ENCODE measurements around the gene CKS1B. TPM values are rescaled to one million over a fixed set of nuclear protein-coding genes. Genes with fewer than 3 reads are reported as not detected.

CKS1B gene
- total and polyA plus RNA-seq, 4 donors: 32.4 to 57.9 (median 44.4) TPM

GRCh38 chr1:154982341-154982740, 7.9 kb downstream of the CKS1B start:
- WGBS: 74% methylated on average over 6 of the region's 6 CpGs
- H3K36me3 ChIP-seq (ENCODE audit: control insufficient read depth in 4 of 4, insufficient read depth in 3 of 4, low read depth in 1 of 4, low read length in 3 of 4): peaks cover 0 to 11% (median 2%) of the 10 kb centered on the region in 4 donors
- H3K27ac ChIP-seq (ENCODE audit: low read depth in 1 of 2, low read length in 2 of 2): no peak overlapping the region
- TF ChIP-seq GABPA (IDR thresholded peaks at IDR 0.05 in 1 of 2, conservative IDR thresholded peaks at IDR 0.05 in 1 of 2): no peak
- TF ChIP-seq SP1 (IDR thresholded peaks at IDR 0.05): no peak
- no peak for TF ChIP-seq TAF1 (conservative IDR thresholded peaks at IDR 0.05)
- no peak for TF ChIP-seq RXRA (IDR thresholded peaks at IDR 0.05)
- TF ChIP-seq, protein P1, sequence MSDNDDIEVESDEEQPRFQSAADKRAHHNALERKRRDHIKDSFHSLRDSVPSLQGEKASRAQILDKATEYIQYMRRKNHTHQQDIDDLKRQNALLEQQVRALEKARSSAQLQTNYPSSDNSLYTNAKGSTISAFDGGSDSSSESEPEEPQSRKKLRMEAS (IDR thresholded peaks at IDR 0.05): no peak
- TF ChIP-seq, protein P2, sequence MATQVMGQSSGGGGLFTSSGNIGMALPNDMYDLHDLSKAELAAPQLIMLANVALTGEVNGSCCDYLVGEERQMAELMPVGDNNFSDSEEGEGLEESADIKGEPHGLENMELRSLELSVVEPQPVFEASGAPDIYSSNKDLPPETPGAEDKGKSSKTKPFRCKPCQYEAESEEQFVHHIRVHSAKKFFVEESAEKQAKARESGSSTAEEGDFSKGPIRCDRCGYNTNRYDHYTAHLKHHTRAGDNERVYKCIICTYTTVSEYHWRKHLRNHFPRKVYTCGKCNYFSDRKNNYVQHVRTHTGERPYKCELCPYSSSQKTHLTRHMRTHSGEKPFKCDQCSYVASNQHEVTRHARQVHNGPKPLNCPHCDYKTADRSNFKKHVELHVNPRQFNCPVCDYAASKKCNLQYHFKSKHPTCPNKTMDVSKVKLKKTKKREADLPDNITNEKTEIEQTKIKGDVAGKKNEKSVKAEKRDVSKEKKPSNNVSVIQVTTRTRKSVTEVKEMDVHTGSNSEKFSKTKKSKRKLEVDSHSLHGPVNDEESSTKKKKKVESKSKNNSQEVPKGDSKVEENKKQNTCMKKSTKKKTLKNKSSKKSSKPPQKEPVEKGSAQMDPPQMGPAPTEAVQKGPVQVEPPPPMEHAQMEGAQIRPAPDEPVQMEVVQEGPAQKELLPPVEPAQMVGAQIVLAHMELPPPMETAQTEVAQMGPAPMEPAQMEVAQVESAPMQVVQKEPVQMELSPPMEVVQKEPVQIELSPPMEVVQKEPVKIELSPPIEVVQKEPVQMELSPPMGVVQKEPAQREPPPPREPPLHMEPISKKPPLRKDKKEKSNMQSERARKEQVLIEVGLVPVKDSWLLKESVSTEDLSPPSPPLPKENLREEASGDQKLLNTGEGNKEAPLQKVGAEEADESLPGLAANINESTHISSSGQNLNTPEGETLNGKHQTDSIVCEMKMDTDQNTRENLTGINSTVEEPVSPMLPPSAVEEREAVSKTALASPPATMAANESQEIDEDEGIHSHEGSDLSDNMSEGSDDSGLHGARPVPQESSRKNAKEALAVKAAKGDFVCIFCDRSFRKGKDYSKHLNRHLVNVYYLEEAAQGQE (IDR thresholded peaks at IDR 0.05): no peak
- TF ChIP-seq EGR1 (IDR thresholded peaks at IDR 0.05; ENCODE audit: low read depth in 2 of 2): no peak
- TF ChIP-seq HNF4A (conservative IDR thresholded peaks at IDR 0.05): no peak
- TF ChIP-seq NR2F2 (IDR thresholded peaks at IDR 0.05): no peak
- TF ChIP-seq FOXA2 (IDR thresholded peaks at IDR 0.05): no peak
- no peak for TF ChIP-seq CTCF (IDR thresholded peaks at IDR 0.05; ENCODE audit: low read depth, low read length, missing input control)
- no peak for TF ChIP-seq FOXA1 (IDR thresholded peaks at IDR 0.05)
- TF ChIP-seq YY1 (IDR thresholded peaks at IDR 0.05): no peak
- TF ChIP-seq, protein P3, sequence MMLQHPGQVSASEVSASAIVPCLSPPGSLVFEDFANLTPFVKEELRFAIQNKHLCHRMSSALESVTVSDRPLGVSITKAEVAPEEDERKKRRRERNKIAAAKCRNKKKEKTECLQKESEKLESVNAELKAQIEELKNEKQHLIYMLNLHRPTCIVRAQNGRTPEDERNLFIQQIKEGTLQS (IDR thresholded peaks at IDR 0.05): no peak
- TF ChIP-seq HNF4G (IDR thresholded peaks at IDR 0.05): no peak
- no peak for DNase-seq (ENCODE audit: low spot score)
- no peaks in the 10 kb centered on the region for H3K27me3 ChIP-seq (ENCODE audit: control insufficient read depth in 4 of 4, insufficient read depth in 4 of 4, low read length in 3 of 4)
- no peaks in the 10 kb centered on the region for H3K9me3 ChIP-seq (ENCODE audit: control insufficient read depth in 4 of 4, low read length in 3 of 4)
- H3K9ac ChIP-seq (ENCODE audit: low read depth in 1 of 2, low read length in 2 of 2): peak overlapping the region in 1 of 2 donors; percentile 68
- H3K4me3 ChIP-seq (ENCODE audit: low read depth in 1 of 3, low read length in 3 of 3): no peak overlapping the region
- peaks cover 3 to 22% (median 18%) of the 10 kb centered on the region in 4 donors for H3K4me1 ChIP-seq (ENCODE audit: control insufficient read depth in 4 of 4, insufficient read depth in 4 of 4, low read length in 3 of 4)

GRCh38 chr1:154982897-154983648, 8.6 kb downstream of the CKS1B start, which contains the start of gene FLAD1:
FLAD1 (plus strand) TSS chr1:154983344; CDS start chr1:154983695, 351 bp downstream.
- H3K27me3 ChIP-seq (ENCODE audit: control insufficient read depth in 4 of 4, insufficient read depth in 4 of 4, low read length in 3 of 4): no peaks in the 10 kb centered on the region
- peak within 1 kb of the TSS; percentile 23 to 69 for H3K27ac ChIP-seq (ENCODE audit: low read depth in 1 of 2, low read length in 2 of 2)
- H3K36me3 ChIP-seq (ENCODE audit: control insufficient read depth in 4 of 4, insufficient read depth in 3 of 4, low read depth in 1 of 4, low read length in 3 of 4): peaks cover 0 to 10% (median 3%) of the 10 kb centered on the region in 4 donors
- WGBS: 1% methylated on average over 26 of the region's 26 CpGs
- H3K9me3 ChIP-seq (ENCODE audit: control insufficient read depth in 4 of 4, low read length in 3 of 4): no peaks in the 10 kb centered on the region
- H3K4me3 ChIP-seq (ENCODE audit: low read depth in 1 of 3, low read length in 3 of 3): peak within 1 kb of the TSS; percentile 87 to 97 (median 88)
- DNase-seq (ENCODE audit: low spot score): peak; percentile 92
- H3K4me1 ChIP-seq (ENCODE audit: control insufficient read depth in 4 of 4, insufficient read depth in 4 of 4, low read length in 3 of 4): peaks cover 3 to 29% (median 18%) of the 10 kb centered on the region in 4 donors
- H3K9ac ChIP-seq (ENCODE audit: low read depth in 1 of 2, low read length in 2 of 2): peak within 1 kb of the TSS; percentile 80 to 94
- TF ChIP-seq YY1 (IDR thresholded peaks at IDR 0.05): peak; percentile 74
- no peak for TF ChIP-seq HNF4G (IDR thresholded peaks at IDR 0.05)
- TF ChIP-seq, protein P4, sequence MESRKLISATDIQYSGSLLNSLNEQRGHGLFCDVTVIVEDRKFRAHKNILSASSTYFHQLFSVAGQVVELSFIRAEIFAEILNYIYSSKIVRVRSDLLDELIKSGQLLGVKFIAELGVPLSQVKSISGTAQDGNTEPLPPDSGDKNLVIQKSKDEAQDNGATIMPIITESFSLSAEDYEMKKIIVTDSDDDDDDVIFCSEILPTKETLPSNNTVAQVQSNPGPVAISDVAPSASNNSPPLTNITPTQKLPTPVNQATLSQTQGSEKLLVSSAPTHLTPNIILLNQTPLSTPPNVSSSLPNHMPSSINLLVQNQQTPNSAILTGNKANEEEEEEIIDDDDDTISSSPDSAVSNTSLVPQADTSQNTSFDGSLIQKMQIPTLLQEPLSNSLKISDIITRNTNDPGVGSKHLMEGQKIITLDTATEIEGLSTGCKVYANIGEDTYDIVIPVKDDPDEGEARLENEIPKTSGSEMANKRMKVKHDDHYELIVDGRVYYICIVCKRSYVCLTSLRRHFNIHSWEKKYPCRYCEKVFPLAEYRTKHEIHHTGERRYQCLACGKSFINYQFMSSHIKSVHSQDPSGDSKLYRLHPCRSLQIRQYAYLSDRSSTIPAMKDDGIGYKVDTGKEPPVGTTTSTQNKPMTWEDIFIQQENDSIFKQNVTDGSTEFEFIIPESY (IDR thresholded peaks at IDR 0.05): peak; percentile 97
- no peak for TF ChIP-seq TAF1 (conservative IDR thresholded peaks at IDR 0.05)
- TF ChIP-seq EGR1 (IDR thresholded peaks at IDR 0.05; ENCODE audit: low read depth in 2 of 2): peak; percentile 50 to 70
- TF ChIP-seq FOXA1 (IDR thresholded peaks at IDR 0.05): no peak
- TF ChIP-seq HNF4A (conservative IDR thresholded peaks at IDR 0.05): peak; percentile 52 to 55
- TF ChIP-seq, protein P2 (IDR thresholded peaks at IDR 0.05): peak; percentile 35
- TF ChIP-seq NR2F2 (IDR thresholded peaks at IDR 0.05): no peak
- no peak for TF ChIP-seq JUND (IDR thresholded peaks at IDR 0.05)
- TF ChIP-seq, protein P3 (IDR thresholded peaks at IDR 0.05): no peak
- peak; percentile 31 to 56 for TF ChIP-seq RXRA (IDR thresholded peaks at IDR 0.05)
- peak; percentile 30 to 55 for TF ChIP-seq RAD21 (IDR thresholded peaks at IDR 0.05)
- peak; percentile 84 to 97 for TF ChIP-seq GABPA (IDR thresholded peaks at IDR 0.05 in 1 of 2, conservative IDR thresholded peaks at IDR 0.05 in 1 of 2)
